Myocyte (in vitro differentiated cells): ENCODE data around the gene VAV2. TPM values are rescaled to one million over a fixed set of nuclear protein-coding genes. Genes with fewer than 3 reads are reported as not detected.

Experiments used
- DNase-seq: peaks from one replicate; pipeline ENCODE4 v3.0.0-alpha.2; 2012; ENCODE audit warnings: low read depth
- total RNA-seq: library from RNA; depleted of rRNA; stranded (reverse); fragments of >200 nt; gene quantifications from 2 replicates; pipeline ENCODE4 v1.2.3, GENCODE V29; 2014

Gene VAV2
- total RNA-seq, 1 donor from 2014 or later: 10.4 TPM

GRCh38 chr9:133737071-133737773 is 254.9 kb downstream of the VAV2 start:
- peak; percentile 95 for DNase-seq

GRCh38 chr9:133735931-133736330 is 256.2 kb downstream of the VAV2 start:
- DNase-seq: no peak

GRCh38 chr9:133735415-133735775 is 256.7 kb downstream of the VAV2 start:
- no peak for DNase-seq

GRCh38 chr9:133734590-133735414 is 257.3 kb downstream of the VAV2 start:
- DNase-seq: no peak

GRCh38 chr9:133733796-133734533 is 258.2 kb downstream of the VAV2 start:
- no peak for DNase-seq

GRCh38 chr9:133733421-133733795 is 258.7 kb downstream of the VAV2 start:
- DNase-seq: peak; percentile 24

- peak; percentile 26 for DNase-seq
Observed at GRCh38 chr9:133732639-133733408, 259.3 kb downstream of the VAV2 start.

GRCh38 chr9:133731876-133732638 is 260.1 kb downstream of the VAV2 start:
- DNase-seq: peak; percentile 92

- no peak for DNase-seq
Observed at GRCh38 chr9:133730994-133731715, 261.0 kb downstream of the VAV2 start.

GRCh38 chr9:133729617-133730281 is 262.4 kb downstream of the VAV2 start:
- DNase-seq: no peak

GRCh38 chr9:133728856-133729616 is 263.1 kb downstream of the VAV2 start:
- no peak for DNase-seq

- DNase-seq: no peak
Observed at GRCh38 chr9:133727876-133728441, 264.2 kb downstream of the VAV2 start.

GRCh38 chr9:133727277-133727875 is 264.7 kb downstream of the VAV2 start:
- no peak for DNase-seq

- peak; percentile 64 for DNase-seq
Observed at GRCh38 chr9:133726401-133727276, 265.5 kb downstream of the VAV2 start.

- DNase-seq: no peak
Observed at GRCh38 chr9:133725886-133726285, 266.2 kb downstream of the VAV2 start.

- DNase-seq: no peak
Observed at GRCh38 chr9:133718563-133719315, 273.4 kb downstream of the VAV2 start.
